OCI-LY7 (cell line): ENCODE measurements around the gene LY6G6C. TPM values are rescaled to one million over a fixed set of nuclear protein-coding genes. Genes with fewer than 3 reads are reported as not detected.

Experiments used
- BruUV-seq: library from RNA; stranded (reverse); fragments of 400-500 nt; replicated peaks from 2 replicates; lab custom pipeline; 2021; lab: Mats Ljungman, UMichigan
- CTCF ChIA-PET: fragments of 300-600 bp; sonication (Branson Sonifier 250); formaldehyde crosslinking; loops from one replicate; lab custom pipeline; 2022; ENCODE audit warnings: antibody characterized with exemption; ENCODE audit not compliant: unreplicated experiment; lab: Charles Lee
- POLR2A ChIA-PET: fragments of 300-600 bp; sonication (Branson Sonifier 250); formaldehyde crosslinking; loops from one replicate; lab custom pipeline; 2022; ENCODE audit warnings: antibody characterized with exemption; lab: Charles Lee
- DNase-seq: peaks from one replicate; pipeline ENCODE4 v3.0.0-alpha.2; 2015; ENCODE audit warnings: low spot score
- H2AFZ ChIP-seq: fragments of 200-600 bp; sonication (generic), shearing (Covaris generic); 2 replicates; pipeline ENCODE4 v1.6.1; 2014; ENCODE audit warnings: mild to moderate bottlenecking, antibody characterized with exemption, low read length, moderate library complexity
- H3K27ac ChIP-seq: fragments of 200-600 bp; sonication (generic); 2 replicates; pipeline ENCODE4 v1.5.1; 2014; ENCODE audit warnings: mixed run types, low read depth, mild to moderate bottlenecking, moderate library complexity, low read length, inconsistent platforms; ENCODE audit not compliant: poor library complexity, severe bottlenecking
- H3K36me3 ChIP-seq: fragments of 200-600 bp; sonication (generic); 2 replicates; pipeline ENCODE4 v1.6.1; 2014; ENCODE audit warnings: mild to moderate bottlenecking, antibody characterized with exemption, low read length, moderate library complexity, mixed read lengths; ENCODE audit not compliant: insufficient read depth
- H3K4me1 ChIP-seq: fragments of 200-600 bp; sonication (generic); 2 replicates; pipeline ENCODE4 v1.5.1; 2014; ENCODE audit warnings: mild to moderate bottlenecking, low read length; ENCODE audit not compliant: insufficient read depth, poor library complexity, severe bottlenecking
- H3K4me2 ChIP-seq: fragments of 200-600 bp; sonication (generic); 2 replicates; pipeline ENCODE4 v1.6.1; 2014; ENCODE audit warnings: mild to moderate bottlenecking, low read length
- H3K4me3 ChIP-seq: fragments of 200-600 bp; sonication (generic); 2 replicates; pipeline ENCODE4 v1.5.1; 2014; ENCODE audit warnings: mild to moderate bottlenecking, low read depth, low read length; ENCODE audit not compliant: poor library complexity, severe bottlenecking
- H3K79me2 ChIP-seq: fragments of 200-600 bp; sonication (generic); 2 replicates; pipeline ENCODE4 v1.6.1; 2016; ENCODE audit warnings: low read depth, mild to moderate bottlenecking, low read length, moderate library complexity, mixed read lengths; ENCODE audit not compliant: insufficient read depth
- H3K9me2 ChIP-seq: fragments of 200-600 bp; sonication (generic); 2 replicates; pipeline ENCODE4 v1.6.1; 2016; ENCODE audit warnings: mild to moderate bottlenecking, low read length, mixed read lengths; ENCODE audit not compliant: insufficient read depth
- H3K9me3 ChIP-seq: fragments of 200-600 bp; sonication (generic); 2 replicates; pipeline ENCODE4 v1.6.1; 2014; ENCODE audit warnings: mild to moderate bottlenecking, mixed run types, low read length, mixed read lengths
- H4K20me1 ChIP-seq: fragments of 200-600 bp; sonication (generic); 2 replicates; pipeline ENCODE4 v1.6.1; 2014; ENCODE audit warnings: mild to moderate bottlenecking, antibody characterized with exemption, low read length, moderate library complexity, mixed read lengths; ENCODE audit not compliant: insufficient read depth
- CTCF ChIP-seq: fragments of 200-600 bp; sonication (generic); conservative IDR thresholded peaks from 2 replicates; pipeline ENCODE4 v1.5.1; 2014; ENCODE audit warnings: mild to moderate bottlenecking, antibody characterized with exemption, low read length, moderate library complexity, mixed read lengths
- EZH2phosphoT487 ChIP-seq: fragments of 200-600 bp; sonication (generic); IDR thresholded peaks from 2 replicates; pipeline ENCODE4 v1.6.1; 2018; ENCODE audit warnings: low read depth, borderline replicate concordance, mild to moderate bottlenecking, mixed run types, antibody characterized with exemption, low read length, moderate library complexity, mixed read lengths
- intact Hi-C: fragments of 100-400 bp; cut with micrococcal nuclease; formaldehyde crosslinking; loops from one replicate; pipeline ENCODE4 v1.10.0; 2022; ENCODE audit not compliant: unreplicated experiment
- total RNA-seq, 2 experiments: library from RNA; depleted of rRNA in 1 of 2; stranded (reverse); fragments of >200 nt in 1 of 2; shearing (Covaris generic) in 1 of 2; gene quantifications; 2 replicates each; pipeline ENCODE4 v1.2.3, GENCODE V29; 2014 to 2022

LY6G6C gene
- total RNA-seq, 2 experiments from 2014 or later: not detected

GRCh38 chr6:31764198-31764597 is 42.7 kb upstream of the LY6G6C start:
- BruUV-seq: TSS peak; percentile 80
- H3K9me2 ChIP-seq: no peaks in the 10 kb centered on the region
- H3K4me1 ChIP-seq: no peaks in the 10 kb centered on the region
- H3K4me3 ChIP-seq: no peak overlapping the region
- no peaks in the 10 kb centered on the region for H3K79me2 ChIP-seq
- H3K36me3 ChIP-seq: peaks cover 65% of the 10 kb centered on the region
- no peak overlapping the region for H3K4me2 ChIP-seq
- H2AFZ ChIP-seq: no peak overlapping the region
- ChIA-PET CTCF (no interaction called here), POLR2A (no interaction called here)
- no peak for DNase-seq
- no peaks in the 10 kb centered on the region for H4K20me1 ChIP-seq
- TF ChIP-seq CTCF (no peak), EZH2phosphoT487 (no peak)
- intact Hi-C loops: no loop called here
- no peak overlapping the region for H3K27ac ChIP-seq
- no peaks in the 10 kb centered on the region for H3K9me3 ChIP-seq

- Histone ChIP-seq H4K20me1 (no peaks in the 10 kb centered on the region), H2AFZ (no peak overlapping the region), H3K4me2 (no peak overlapping the region), H3K36me3 (peaks cover 72% of the 10 kb centered on the region), H3K4me1 (no peaks in the 10 kb centered on the region), H3K9me3 (no peaks in the 10 kb centered on the region), H3K9me2 (no peaks in the 10 kb centered on the region), H3K4me3 (no peak overlapping the region), H3K27ac (no peak overlapping the region), H3K79me2 (no peaks in the 10 kb centered on the region)
- ChIA-PET POLR2A (no interaction called here), CTCF (no interaction called here)
- BruUV-seq: no TSS peak
- intact Hi-C loops: no loop called here
- TF ChIP-seq EZH2phosphoT487: no peak
- TF ChIP-seq CTCF: no peak
- DNase-seq: no peak
Observed at GRCh38 chr6:31763619-31763940, 42.0 kb upstream of the LY6G6C start.

GRCh38 chr6:31762878-31763618 is 41.5 kb upstream of the LY6G6C start:
- no TSS peak for BruUV-seq
- Histone ChIP-seq H4K20me1 (no peaks in the 10 kb centered on the region), H3K9me3 (no peaks in the 10 kb centered on the region), H3K36me3 (peaks cover 77% of the 10 kb centered on the region), H3K4me2 (no peak overlapping the region), H3K4me3 (no peak overlapping the region), H3K9me2 (no peaks in the 10 kb centered on the region), H3K79me2 (no peaks in the 10 kb centered on the region), H3K4me1 (no peaks in the 10 kb centered on the region), H2AFZ (no peak overlapping the region), H3K27ac (no peak overlapping the region)
- TF ChIP-seq CTCF (no peak), EZH2phosphoT487 (no peak)
- no peak for DNase-seq
- ChIA-PET CTCF (no interaction called here), POLR2A (no interaction called here)
- intact Hi-C loops: no loop called here
